NCI-H446 (cell line): ENCODE results near the gene CAPN7.
A peak's percentile ranks its signal among the peaks of the same experiment; 100 is the strongest.

Experiments
- DNase-seq, 2 experiments: peaks; one replicate each; lab custom pipeline; 2025; lab: John Stamatoyannopoulos, UW

Gene CAPN7

GRCh38 chr3:15298504-15298903 is 92.5 kb downstream of the CAPN7 start:
- no peak for DNase-seq

GRCh38 chr3:15299036-15299435 is 93.0 kb downstream of the CAPN7 start:
- DNase-seq: peak; percentile 49 to 89

DNA sequence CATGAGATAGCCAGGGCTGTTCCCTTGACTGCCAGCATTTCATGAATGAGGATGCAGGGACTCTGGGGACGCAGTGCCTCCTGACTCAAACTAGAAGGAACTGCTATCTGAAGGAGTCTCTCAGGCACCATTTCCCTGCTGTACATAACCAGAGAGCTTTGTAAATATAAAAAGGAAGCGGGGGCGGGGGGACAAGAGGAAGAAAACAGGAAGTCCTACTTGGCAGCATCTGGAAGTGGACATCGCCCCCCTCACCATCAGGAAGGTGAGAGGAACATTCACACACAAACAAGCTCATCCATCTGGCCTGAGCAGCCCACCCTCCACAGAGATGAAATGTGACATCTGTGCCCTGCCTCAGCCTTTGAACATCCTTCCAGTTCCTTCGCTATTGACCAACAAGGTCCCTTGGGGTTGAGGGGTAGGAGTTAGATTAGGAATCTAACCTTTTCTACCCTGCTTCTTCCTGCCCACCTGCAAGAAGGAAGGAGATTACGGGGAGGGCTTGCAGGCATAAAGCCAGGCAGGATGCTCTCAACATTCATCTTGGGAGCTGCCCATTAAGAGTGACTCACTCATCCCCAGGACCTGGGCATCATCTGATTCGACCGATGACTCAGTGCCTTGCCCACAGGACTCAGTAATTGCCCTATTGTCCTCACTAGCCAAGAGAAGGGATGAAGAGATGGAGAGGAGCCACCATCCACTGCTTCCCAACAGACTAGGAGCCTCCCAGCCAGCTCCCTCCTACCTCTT is 94.5 kb downstream of the CAPN7 start:
- DNase-seq: peak in 1 of 2 experiments; percentile 48

DNA sequence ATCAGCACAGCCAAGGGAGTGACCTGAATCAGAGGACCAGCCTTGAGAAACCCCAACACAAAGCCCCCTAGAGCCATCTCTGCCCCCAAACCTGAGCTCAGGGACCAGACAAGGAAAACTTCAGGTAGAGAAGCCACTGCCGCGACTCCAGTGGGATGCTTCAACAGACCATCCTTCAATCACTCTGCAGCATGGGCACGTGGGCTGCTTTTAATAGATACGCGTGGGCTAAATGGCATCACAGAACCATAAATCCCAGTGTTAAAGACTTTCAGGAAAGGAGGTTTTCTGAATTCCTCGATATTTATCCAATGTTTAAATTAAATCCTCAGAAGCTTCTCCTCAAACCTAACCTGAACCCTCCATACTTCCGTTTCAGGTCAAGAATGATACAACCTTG is 95.7 kb downstream of the CAPN7 start:
- no peak for DNase-seq
